ELF-1 (cell line): ENCODE data around the gene PNMT.

Source experiments
- DNase-seq: peaks from one replicate; pipeline ENCODE4 v3.0.0-alpha.2; 2016; ENCODE audit warnings: low read depth, low spot score

Gene PNMT

GRCh38 chr17:39669897-39670735 lies 1.9 kb downstream of the PNMT start:
- DNase-seq, result no peak

- no peak for DNase-seq
Observed at GRCh38 chr17:39670746-39671145, 2.5 kb downstream of the PNMT start.

GRCh38 chr17:39671651-39672521 lies 3.6 kb downstream of the PNMT start:
- no peak for DNase-seq

GRCh38 chr17:39672522-39673334 lies 4.5 kb downstream of the PNMT start:
- no peak for DNase-seq

- DNase-seq, result no peak
Observed at GRCh38 chr17:39673335-39674081, 5.3 kb downstream of the PNMT start.

GRCh38 chr17:39674179-39674578 lies 5.9 kb downstream of the PNMT start:
- DNase-seq, result no peak

- peak; percentile 69 for DNase-seq
Observed at GRCh38 chr17:39674702-39675389, 6.6 kb downstream of the PNMT start.

GRCh38 chr17:39675390-39676082 lies 7.3 kb downstream of the PNMT start:
- DNase-seq, result no peak

- no peak for DNase-seq
Observed at GRCh38 chr17:39676198-39676819, 8.1 kb downstream of the PNMT start.

GRCh38 chr17:39677072-39677471 lies 8.8 kb downstream of the PNMT start:
- no peak for DNase-seq

GRCh38 chr17:39677542-39678339 lies 9.5 kb downstream of the PNMT start:
- no peak for DNase-seq

- DNase-seq, result no peak
Observed at GRCh38 chr17:39678340-39679116, 10.3 kb downstream of the PNMT start.

- DNase-seq, result no peak
Observed at GRCh38 chr17:39679521-39680192, 11.4 kb downstream of the PNMT start.

GRCh38 chr17:39683295-39683939 lies 15.2 kb downstream of the PNMT start:
- no peak for DNase-seq

- DNase-seq, result no peak
Observed at GRCh38 chr17:39684369-39685192, 16.3 kb downstream of the PNMT start.

- no peak for DNase-seq
Observed at GRCh38 chr17:39687101-39687545, 18.9 kb downstream of the PNMT start.
